ENCODE results near the gene SAMD11.
A peak's percentile ranks its signal among the peaks of the same experiment; 100 is the strongest.

The SAMD11 gene

GRCh38 chr1:938711-939489, 15.2 kb downstream of the SAMD11 start:
- DNase-seq (ENCODE audit: low read depth): no peak
- no peak for TF ChIP-seq CTCF (conservative IDR thresholded peaks at IDR 0.05; ENCODE audit: low read depth, low read length)
- no peak overlapping the region for H3K4me3 ChIP-seq (ENCODE audit: low read length)

GRCh38 chr1:939511-940106, 15.9 kb downstream of the SAMD11 start:
- TF ChIP-seq CTCF (conservative IDR thresholded peaks at IDR 0.05; ENCODE audit: low read depth, low read length): no peak
- no peak overlapping the region for H3K4me3 ChIP-seq (ENCODE audit: low read length)
- DNase-seq (ENCODE audit: low read depth): no peak

- TF ChIP-seq CTCF (conservative IDR thresholded peaks at IDR 0.05; ENCODE audit: low read depth, low read length): no peak
- no peak for DNase-seq (ENCODE audit: low read depth)
- peak overlapping the region; percentile 28 for H3K4me3 ChIP-seq (ENCODE audit: low read length)
These were observed 16.6 kb downstream of the SAMD11 start for GRCh38 chr1:940107-941014.

- no peak for TF ChIP-seq CTCF (conservative IDR thresholded peaks at IDR 0.05; ENCODE audit: low read depth, low read length)
- no peak for DNase-seq (ENCODE audit: low read depth)
- H3K4me3 ChIP-seq (ENCODE audit: low read length): peak overlapping the region; percentile 28
These were observed 17.4 kb downstream of the SAMD11 start for GRCh38 chr1:941015-941587.

- no peak for TF ChIP-seq CTCF (conservative IDR thresholded peaks at IDR 0.05; ENCODE audit: low read depth, low read length)
- H3K4me3 ChIP-seq (ENCODE audit: low read length): peak overlapping the region; percentile 42
- no peak for DNase-seq (ENCODE audit: low read depth)
These were observed 18.1 kb downstream of the SAMD11 start for GRCh38 chr1:941588-942383.

GRCh38 chr1:942411-942821, 18.7 kb downstream of the SAMD11 start:
- H3K4me3 ChIP-seq (ENCODE audit: low read length): peak overlapping the region; percentile 42
- TF ChIP-seq CTCF (conservative IDR thresholded peaks at IDR 0.05; ENCODE audit: low read depth, low read length): no peak
- DNase-seq (ENCODE audit: low read depth): no peak
